A673 (cell line): Measurements from ENCODE around the gene DSG1. TPM values are rescaled to one million over a fixed set of nuclear protein-coding genes. Genes with fewer than 3 reads are reported as not detected.

Experiments used
- BruUV-seq: library from RNA; stranded (reverse); fragments of 400-500 nt; replicated peaks from 2 replicates; lab custom pipeline; 2021; lab: Mats Ljungman, UMichigan
- CTCF ChIA-PET: fragments of 300-600 bp; sonication (Branson Sonifier 250); formaldehyde crosslinking; loops from one replicate; lab custom pipeline; 2022; ENCODE audit warnings: antibody characterized with exemption; lab: Charles Lee
- POLR2A ChIA-PET: fragments of 300-600 bp; sonication (Branson Sonifier 250); formaldehyde crosslinking; loops from one replicate; lab custom pipeline; 2022; ENCODE audit warnings: antibody characterized with exemption; ENCODE audit not compliant: low non-redundant PET; lab: Charles Lee
- DNase-seq: peaks from one replicate; pipeline ENCODE4 v3.0.0-alpha.2; 2015; ENCODE audit warnings: low spot score
- H3K27ac ChIP-seq: fragments of 200-600 bp; sonication (generic); 2 replicates; pipeline ENCODE4 v1.5.1; 2016; ENCODE audit warnings: mixed run types, low read depth, mild to moderate bottlenecking, mixed read lengths, antibody characterized with exemption, low read length; ENCODE audit not compliant: poor library complexity, severe bottlenecking
- H3K27me3 ChIP-seq: fragments of 200-600 bp; sonication (generic); replicated peaks from 2 replicates; pipeline ENCODE4 v1.6.1; 2017; ENCODE audit warnings: mixed run types, low read depth, mild to moderate bottlenecking, mixed read lengths, antibody characterized with exemption, low read length; ENCODE audit not compliant: insufficient read depth, poor library complexity
- H3K36me3 ChIP-seq: fragments of 200-600 bp; sonication (generic); 2 replicates; pipeline ENCODE4 v1.6.1; 2016; ENCODE audit warnings: mixed run types, mild to moderate bottlenecking, mixed read lengths, antibody characterized with exemption, low read length; ENCODE audit not compliant: insufficient read depth, poor library complexity, severe bottlenecking
- H3K4me1 ChIP-seq: fragments of 200-600 bp; sonication (generic); 2 replicates; pipeline ENCODE4 v1.6.1; 2017; ENCODE audit warnings: mixed run types, mild to moderate bottlenecking, mixed read lengths, antibody characterized with exemption, low read length; ENCODE audit not compliant: insufficient read depth, poor library complexity, severe bottlenecking
- H3K4me3 ChIP-seq: fragments of 200-600 bp; sonication (generic); 2 replicates; pipeline ENCODE4 v1.5.1; 2016; ENCODE audit warnings: low read depth, mixed run types, mild to moderate bottlenecking, mixed read lengths, low read length; ENCODE audit not compliant: poor library complexity, severe bottlenecking
- H3K9me3 ChIP-seq: fragments of 200-600 bp; sonication (generic); 2 replicates; pipeline ENCODE4 v1.6.1; 2016; ENCODE audit warnings: mixed run types, low read depth, mild to moderate bottlenecking, mixed read lengths, antibody characterized with exemption, low read length; ENCODE audit not compliant: poor library complexity, severe bottlenecking
- CTCF ChIP-seq: fragments of 300-800, 200-600 bp; sonication (generic); conservative IDR thresholded peaks from 2 replicates; pipeline ENCODE4 v1.5.1; 2017; ENCODE audit warnings: low read depth, mild to moderate bottlenecking, antibody characterized with exemption, low read length, moderate library complexity, mixed read lengths
- EZH2 ChIP-seq: fragments of 200-600 bp; sonication (generic); IDR thresholded peaks from 2 replicates; pipeline ENCODE4 v1.6.1; 2017; ENCODE audit warnings: borderline replicate concordance, low read depth, mild to moderate bottlenecking, mixed read lengths, antibody characterized with exemption, low read length; ENCODE audit not compliant: poor library complexity, severe bottlenecking
- intact Hi-C: fragments of 100-400 bp; cut with micrococcal nuclease; formaldehyde crosslinking; loops from one replicate; pipeline ENCODE4 v1.10.0; 2022; ENCODE audit not compliant: unreplicated experiment
- total RNA-seq: library from RNA; stranded (reverse); gene quantifications from 2 replicates; pipeline ENCODE4 v1.2.3, GENCODE V29; 2021

The DSG1 gene
- total RNA-seq, 1 experiment from 2014 or later: not detected

GRCh38 chr18:31301201-31301655 lies 16.7 kb upstream of the DSG1 start:
- Histone ChIP-seq H3K4me1 (no peaks in the 10 kb centered on the region), H3K9me3 (no peaks in the 10 kb centered on the region), H3K4me3 (no peak overlapping the region), H3K27me3 (no peaks in the 10 kb centered on the region), H3K36me3 (no peaks in the 10 kb centered on the region), H3K27ac (no peak overlapping the region)
- POLR2A ChIA-PET: no interaction called here
- BruUV-seq: no TSS peak
- CTCF ChIA-PET: no interaction called here
- TF ChIP-seq EZH2 (no peak), CTCF (no peak)
- DNase-seq: no peak
- intact Hi-C loops: no loop called here

- Histone ChIP-seq H3K4me1 (no peaks in the 10 kb centered on the region), H3K9me3 (no peaks in the 10 kb centered on the region), H3K27me3 (no peaks in the 10 kb centered on the region), H3K36me3 (no peaks in the 10 kb centered on the region), H3K4me3 (no peak overlapping the region), H3K27ac (no peak overlapping the region)
- POLR2A ChIA-PET: no interaction called here
- BruUV-seq: no TSS peak
- TF ChIP-seq CTCF: no peak
- TF ChIP-seq EZH2: no peak
- intact Hi-C loops: no loop called here
- CTCF ChIA-PET: no interaction called here
- no peak for DNase-seq
These were observed 15.0 kb upstream of the DSG1 start for GRCh38 chr18:31302991-31303390.

GRCh38 chr18:31303771-31304170 lies 14.2 kb upstream of the DSG1 start:
- POLR2A ChIA-PET: no interaction called here
- Histone ChIP-seq H3K4me1 (no peaks in the 10 kb centered on the region), H3K36me3 (no peaks in the 10 kb centered on the region), H3K4me3 (no peak overlapping the region), H3K27me3 (no peaks in the 10 kb centered on the region), H3K27ac (no peak overlapping the region), H3K9me3 (no peaks in the 10 kb centered on the region)
- TF ChIP-seq CTCF: no peak
- no peak for TF ChIP-seq EZH2
- intact Hi-C loops: no loop called here
- no TSS peak for BruUV-seq
- CTCF ChIA-PET: no interaction called here
- no peak for DNase-seq
